AG09319 (cell line): ENCODE results near the gene THAP2.

Experiments
- DNase-seq: peaks from one replicate; pipeline ENCODE4 v3.0.0-alpha.2; 2010; ENCODE audit warnings: low read depth; ENCODE audit errors: extremely low read depth
- TF ChIP-seq, protein P1 (sequence below): IDR thresholded peaks from 2 replicates; pipeline ENCODE4 v1.5.1; 2011; ENCODE audit warnings: low read depth, mild to moderate bottlenecking, inconsistent platforms, low read length, moderate library complexity

Gene THAP2

DNA sequence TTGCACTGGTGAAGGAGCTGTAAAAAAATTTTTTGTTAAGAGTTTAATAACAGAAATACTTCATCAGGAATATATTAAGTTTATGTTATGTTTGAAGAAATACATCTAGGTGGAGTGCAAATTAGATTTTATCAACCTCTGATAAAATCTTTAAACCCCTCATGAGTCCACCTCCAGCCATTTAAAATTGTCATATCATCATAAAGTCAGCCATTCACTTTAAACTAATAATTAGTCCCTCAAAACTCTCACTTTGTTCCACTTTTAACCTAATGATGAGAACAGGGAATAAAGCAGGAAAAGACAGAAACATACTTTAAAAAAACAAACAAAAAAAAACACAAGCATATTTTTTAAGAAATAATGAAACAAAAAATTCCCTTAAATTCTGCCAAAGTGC is 25.6 kb upstream of the THAP2 start:
- DNase-seq: no peak
- TF ChIP-seq, protein P1, sequence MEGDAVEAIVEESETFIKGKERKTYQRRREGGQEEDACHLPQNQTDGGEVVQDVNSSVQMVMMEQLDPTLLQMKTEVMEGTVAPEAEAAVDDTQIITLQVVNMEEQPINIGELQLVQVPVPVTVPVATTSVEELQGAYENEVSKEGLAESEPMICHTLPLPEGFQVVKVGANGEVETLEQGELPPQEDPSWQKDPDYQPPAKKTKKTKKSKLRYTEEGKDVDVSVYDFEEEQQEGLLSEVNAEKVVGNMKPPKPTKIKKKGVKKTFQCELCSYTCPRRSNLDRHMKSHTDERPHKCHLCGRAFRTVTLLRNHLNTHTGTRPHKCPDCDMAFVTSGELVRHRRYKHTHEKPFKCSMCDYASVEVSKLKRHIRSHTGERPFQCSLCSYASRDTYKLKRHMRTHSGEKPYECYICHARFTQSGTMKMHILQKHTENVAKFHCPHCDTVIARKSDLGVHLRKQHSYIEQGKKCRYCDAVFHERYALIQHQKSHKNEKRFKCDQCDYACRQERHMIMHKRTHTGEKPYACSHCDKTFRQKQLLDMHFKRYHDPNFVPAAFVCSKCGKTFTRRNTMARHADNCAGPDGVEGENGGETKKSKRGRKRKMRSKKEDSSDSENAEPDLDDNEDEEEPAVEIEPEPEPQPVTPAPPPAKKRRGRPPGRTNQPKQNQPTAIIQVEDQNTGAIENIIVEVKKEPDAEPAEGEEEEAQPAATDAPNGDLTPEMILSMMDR: no peak

DNA sequence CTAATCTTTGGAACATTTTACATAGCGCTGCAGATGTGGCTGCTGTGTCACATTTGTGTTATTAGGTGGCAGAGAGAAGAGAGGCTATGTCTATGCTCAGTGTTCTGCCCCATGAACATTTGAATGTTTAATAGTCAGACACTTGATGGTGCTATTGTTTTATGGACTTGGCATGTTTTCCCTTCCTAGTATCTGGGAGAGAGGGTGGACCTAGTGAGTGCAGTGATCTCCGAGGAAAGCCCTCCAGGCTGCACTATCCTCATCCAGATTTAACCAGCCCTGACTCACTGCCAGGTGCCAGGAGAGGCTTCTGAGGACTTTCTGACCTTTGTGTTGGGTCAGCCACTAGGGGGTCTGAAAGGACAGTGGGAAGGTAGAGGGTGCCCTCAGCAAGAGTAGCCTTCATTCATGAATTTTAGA is 24.8 kb upstream of the THAP2 start:
- TF ChIP-seq, protein P1: no peak; the same call in 1 of the 2 replicates
- DNase-seq: no peak

DNA sequence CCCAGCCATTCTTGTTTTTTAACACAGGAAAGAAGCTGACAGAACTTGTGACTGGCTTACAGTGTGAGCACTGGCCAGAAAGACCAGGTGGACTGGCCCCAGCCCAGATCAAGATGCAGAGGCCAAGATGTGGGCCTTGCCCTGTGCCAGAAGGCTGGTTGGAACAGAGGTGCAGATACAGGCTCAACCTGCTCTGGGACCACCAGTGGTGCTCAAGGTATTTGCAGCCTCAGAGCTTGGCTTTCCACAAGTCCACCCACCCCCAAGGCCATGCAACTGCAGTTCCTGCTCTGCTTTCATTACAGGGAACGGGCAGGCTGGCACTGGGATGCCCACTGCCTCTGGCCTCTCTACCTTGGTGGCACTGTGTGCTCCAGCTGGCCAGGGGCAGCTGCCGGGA is 23.8 kb upstream of the THAP2 start:
- no peak for DNase-seq
- TF ChIP-seq, protein P1: no peak

DNA sequence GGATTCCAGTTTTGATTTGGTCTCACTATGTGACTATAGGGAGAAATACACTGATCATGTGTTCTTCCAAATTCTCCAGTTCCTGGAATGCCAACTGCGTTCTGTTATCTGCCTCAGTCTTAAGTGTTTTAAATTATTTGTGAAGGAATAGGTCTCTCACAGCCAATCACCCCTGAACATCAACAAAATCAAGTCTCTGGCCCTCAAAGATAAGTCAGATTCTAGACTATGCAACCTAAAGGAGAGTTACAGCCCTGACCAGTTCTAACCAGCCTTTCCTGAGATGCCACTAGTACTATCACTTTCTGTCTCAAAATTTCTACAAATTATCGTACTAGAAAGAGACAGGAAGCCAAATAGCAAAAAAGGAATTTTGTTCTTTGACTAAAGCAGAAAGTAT is 22.7 kb upstream of the THAP2 start:
- TF ChIP-seq, protein P1: no peak
- DNase-seq: no peak

DNA sequence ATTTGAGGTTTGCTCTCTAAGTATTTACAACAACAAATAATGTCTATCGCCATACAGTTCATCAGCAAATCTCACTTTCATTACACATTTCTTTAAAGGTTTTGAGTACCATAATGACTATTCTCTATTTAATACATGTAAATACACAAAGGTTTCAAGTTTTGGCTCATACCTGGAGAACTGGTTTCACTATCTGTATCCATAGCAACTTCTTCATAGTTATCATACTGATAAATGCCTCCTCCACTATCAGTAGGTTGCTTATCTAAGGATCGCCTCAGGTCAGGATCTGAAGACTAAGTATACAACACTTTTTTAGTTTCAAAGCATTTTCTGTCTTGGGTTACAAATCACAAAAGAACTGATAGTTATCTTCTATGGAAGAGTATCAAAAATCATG is 21.8 kb upstream of the THAP2 start:
- TF ChIP-seq, protein P1: no peak
- no peak for DNase-seq

DNA sequence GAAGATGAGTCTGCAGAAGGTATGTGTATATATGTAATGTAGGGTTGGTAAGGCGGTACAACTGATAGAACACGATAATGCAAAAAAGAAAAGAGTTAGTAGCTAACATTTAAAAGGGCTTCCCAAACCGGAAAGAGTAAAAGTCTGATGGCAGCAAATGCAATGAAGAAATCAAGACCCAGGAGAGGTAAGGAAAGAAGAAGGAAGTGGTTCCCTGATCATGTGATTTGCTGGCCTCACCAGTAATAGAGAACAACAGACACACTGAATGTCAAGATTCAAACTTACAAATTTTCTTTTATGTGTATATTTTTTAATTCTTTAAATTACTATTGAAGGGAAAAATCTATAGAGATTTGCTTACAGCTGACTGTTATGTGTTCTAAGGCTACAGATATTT is 18.8 kb upstream of the THAP2 start:
- TF ChIP-seq, protein P1: no peak
- no peak for DNase-seq

DNA sequence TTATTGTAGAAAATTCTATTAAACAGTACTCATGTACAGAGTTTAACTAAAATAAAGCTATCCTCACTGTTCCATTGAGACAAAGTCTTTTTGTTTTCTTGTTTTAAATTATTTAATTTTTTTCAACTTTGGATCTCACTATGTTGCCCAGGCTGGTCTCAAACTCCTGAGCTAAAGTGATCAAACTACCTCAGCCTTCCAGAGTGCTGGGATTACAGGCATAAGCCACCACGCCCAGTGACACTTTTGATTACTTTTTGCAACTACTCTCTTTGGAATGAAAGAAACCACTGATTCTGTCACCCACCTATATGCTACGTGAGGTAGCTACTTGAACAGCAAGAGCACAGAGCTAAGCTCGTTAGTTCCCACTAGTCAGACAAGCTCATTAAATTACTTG is 17.6 kb upstream of the THAP2 start:
- TF ChIP-seq, protein P1: no peak
- DNase-seq: no peak
